Measurements from ENCODE around the gene ADAMTS1.

ADAMTS1 gene

GRCh38 chr21:26795412-26795805, 49.8 kb downstream of the ADAMTS1 start:
- no peak overlapping the region for H3K4me3 ChIP-seq
- H3K27me3 ChIP-seq = no peaks in the 10 kb centered on the region
- no peak for TF ChIP-seq CTCF (IDR thresholded peaks at IDR 0.05)
- no peaks in the 10 kb centered on the region for H3K36me3 ChIP-seq
- DNase-seq = no peak
- H3K4me1 ChIP-seq = peaks cover 0 to 40% (median 28%) of the 10 kb centered on the region in 4 donors
- intact Hi-C loops (cut with DNase I; ENCODE audit: low total_unique reads) = no loop called here
- peak overlapping the region; percentile 37 to 65 for H3K27ac ChIP-seq
- H3K9me3 ChIP-seq = no peaks in the 10 kb centered on the region

- no peak overlapping the region for H3K4me3 ChIP-seq
- no peak for TF ChIP-seq CTCF (IDR thresholded peaks at IDR 0.05)
- no peaks in the 10 kb centered on the region for H3K36me3 ChIP-seq
- no peaks in the 10 kb centered on the region for H3K9me3 ChIP-seq
- no peak for DNase-seq
- H3K27me3 ChIP-seq = no peaks in the 10 kb centered on the region
- intact Hi-C loops (cut with DNase I; ENCODE audit: low total_unique reads) = no loop called here
- H3K27ac ChIP-seq = peak overlapping the region in 1 of 2 donors; percentile 65
- peaks cover 0 to 40% (median 28%) of the 10 kb centered on the region in 4 donors for H3K4me1 ChIP-seq
Observed at GRCh38 chr21:26794597-26795411, 50.4 kb downstream of the ADAMTS1 start.

- H3K27ac ChIP-seq = peak overlapping the region; percentile 73 to 75
- DNase-seq = no peak
- no peak for TF ChIP-seq CTCF (IDR thresholded peaks at IDR 0.05)
- H3K4me1 ChIP-seq = peaks cover 0 to 44% (median 31%) of the 10 kb centered on the region in 4 donors
- intact Hi-C loops (cut with DNase I; ENCODE audit: low total_unique reads) = no loop called here
- no peaks in the 10 kb centered on the region for H3K36me3 ChIP-seq
- H3K27me3 ChIP-seq = no peaks in the 10 kb centered on the region
- H3K9me3 ChIP-seq = no peaks in the 10 kb centered on the region
- H3K4me3 ChIP-seq = no peak overlapping the region
Observed at GRCh38 chr21:26790296-26790695, 54.9 kb downstream of the ADAMTS1 start.

- peak; percentile 68 to 89 for DNase-seq
- Histone ChIP-seq H3K36me3 (no peaks in the 10 kb centered on the region), H3K4me1 (peaks cover 0 to 56% (median 40%) of the 10 kb centered on the region in 4 donors), H3K9me3 (no peaks in the 10 kb centered on the region), H3K4me3 (no peak overlapping the region), H3K27ac (peak overlapping the region; percentile 73 to 75), H3K27me3 (no peaks in the 10 kb centered on the region)
- intact Hi-C loops (cut with DNase I; ENCODE audit: low total_unique reads) = no loop called here
- no peak for TF ChIP-seq CTCF (IDR thresholded peaks at IDR 0.05)
Observed at GRCh38 chr21:26788790-26789189, 56.4 kb downstream of the ADAMTS1 start.

All from tibial artery (tissue), 4 donors.